Lung (tissue), 12 donors: ENCODE measurements around the gene TNFAIP8. TPM values are rescaled to one million over a fixed set of nuclear protein-coding genes. Genes with fewer than 3 reads are reported as not detected.
A peak's percentile ranks its signal among the peaks of the same experiment; 100 is the strongest.
"Not testable (repeated sequence)": the region's sequence is repeated elsewhere in the genome, so short reads cannot be mapped to it uniquely, and the experiment has no call there.

Experiments used
- ATAC-seq: fragments of 200-7000 bp; cut with Tn5 transposase; one replicate; pipeline ENCODE4 v1.9.1; 2020; ENCODE audit warnings: moderate number of reproducible peaks; ENCODE audit not compliant: insufficient read depth, low FRiP score
- DNase-seq, 3 donors: peaks; one replicate each; pipeline ENCODE4 v3.0.0-alpha.2; 2013 to 2017
- H3K27ac ChIP-seq, 2 donors: one replicate each; pipeline ENCODE4 v1.5.1; 2013; ENCODE audit warnings: mild to moderate bottlenecking in 2 of 2, moderate library complexity in 2 of 2, control low read depth in 1 of 2, inconsistent platforms in 1 of 2, low read depth in 1 of 2, low read length in 1 of 2
- H3K27me3 ChIP-seq, 3 donors: one replicate each; pipeline ENCODE4 v1.5.1; 2013; ENCODE audit warnings: low read length in 2 of 3; ENCODE audit not compliant: control insufficient read depth in 3 of 3, insufficient read depth in 3 of 3
- H3K36me3 ChIP-seq, 4 donors: one replicate each; pipeline ENCODE4 v1.5.1; 2013; ENCODE audit warnings: low read length in 4 of 4, mild to moderate bottlenecking in 1 of 4, moderate library complexity in 1 of 4; ENCODE audit not compliant: control insufficient read depth in 4 of 4, insufficient read depth in 4 of 4
- H3K4me1 ChIP-seq, 5 donors: one replicate each; pipeline ENCODE4 v1.5.1; 2013; ENCODE audit warnings: low read length in 5 of 5, mild to moderate bottlenecking in 2 of 5, moderate library complexity in 1 of 5; ENCODE audit not compliant: control insufficient read depth in 5 of 5, insufficient read depth in 5 of 5
- H3K4me3 ChIP-seq: one replicate; pipeline ENCODE4 v1.5.1; 2013; ENCODE audit warnings: mild to moderate bottlenecking, control low read depth, moderate library complexity
- H3K9ac ChIP-seq, 2 donors: one replicate each; pipeline ENCODE4 v1.5.1; 2013; ENCODE audit warnings: low read length in 2 of 2, control low read depth in 1 of 2; ENCODE audit not compliant: insufficient read depth in 1 of 2
- H3K9me3 ChIP-seq, 4 donors: one replicate each; pipeline ENCODE4 v1.5.1; 2013; ENCODE audit warnings: low read length in 3 of 4, mild to moderate bottlenecking in 1 of 4, moderate library complexity in 1 of 4; ENCODE audit not compliant: control insufficient read depth in 4 of 4, insufficient read depth in 3 of 4
- CTCF ChIP-seq: IDR thresholded peaks from 2 replicates; pipeline ENCODE4 v1.5.1; 2012; ENCODE audit warnings: mild to moderate bottlenecking; ENCODE audit errors: control extremely low read depth, extremely low read depth
- WGBS, 2 donors: extraction: QIAGEN DNeasy Blood & Tissue Kit; methylation state at CpG; one replicate each; pipeline ENCODE4 v1.1.7; 2013; 5-methylcytosine and 5-hydroxymethylcytosine counted together
- polyA plus RNA-seq, 2 donors: library from polyadenylated mRNA; stranded (reverse); fragments of 200-250 nt; gene quantifications; one replicate each; pipeline ENCODE4 v1.2.1, GENCODE V29; 2013
- total RNA-seq, 2 donors: library from RNA; depleted of rRNA in 1 of 2; stranded (reverse); fragments of >200 nt in 1 of 2; gene quantifications; one replicate each; pipeline ENCODE4 v1.2.1, GENCODE V29; 2014 to 2021
- donor health status: control.
- donor health status: control.
- donor health status: Bipolar disorder and iron deficiency.
- donor health status: healthy.
- donor health status: DM: yes; HTN: yes; CAD: no.

TNFAIP8 gene
- total and polyA plus RNA-seq, 4 donors, result 11.5 to 58.9 (median 35.6) TPM

- ATAC-seq (no peak), DNase-seq (no peak)
- 90 to 96% methylated on average over 3 of the region's 3 CpGs for WGBS, 2 donors
- H3K27ac ChIP-seq, result no peak overlapping the region
- H3K36me3 ChIP-seq, result no peaks in the 10 kb centered on the region
- H3K9me3 ChIP-seq, result no peaks in the 10 kb centered on the region
- H3K4me3 ChIP-seq, result no peak overlapping the region
- TF ChIP-seq CTCF, result no peak
- peaks cover 0 to 11% (median 0%) of the 10 kb centered on the region in 5 donors for H3K4me1 ChIP-seq
- no peaks in the 10 kb centered on the region for H3K27me3 ChIP-seq
- no peak overlapping the region for H3K9ac ChIP-seq
Measured at GRCh38 chr5:119426057-119426456, 70.2 kb downstream of the TNFAIP8 start.

GRCh38 chr5:119427060-119427459, 71.2 kb downstream of the TNFAIP8 start:
- no peaks in the 10 kb centered on the region for H3K36me3 ChIP-seq
- H3K9me3 ChIP-seq, result no peaks in the 10 kb centered on the region
- no peak overlapping the region for H3K9ac ChIP-seq
- DNase-seq (no peak), ATAC-seq (no peak)
- H3K27ac ChIP-seq, result no peak overlapping the region
- 48 to 69% methylated on average over 2 of the region's 2 CpGs for WGBS, 2 donors
- H3K4me3 ChIP-seq, result no peak overlapping the region
- H3K27me3 ChIP-seq, result no peaks in the 10 kb centered on the region
- no peak for TF ChIP-seq CTCF
- H3K4me1 ChIP-seq, result peaks cover 0 to 11% (median 0%) of the 10 kb centered on the region in 5 donors

- H3K27me3 ChIP-seq, H3K9ac ChIP-seq, ATAC-seq, H3K27ac ChIP-seq, H3K4me3 ChIP-seq, H3K9me3 ChIP-seq, H3K36me3 ChIP-seq: not testable (repeated sequence)
- peaks cover 0 to 11% (median 0%) of the 10 kb centered on the region in 5 donors for H3K4me1 ChIP-seq
- peak in 2 of 3 donors; percentile 54 to 71 for DNase-seq
- 5 to 13% methylated on average over 4 of the region's 4 CpGs for WGBS, 2 donors
Measured at GRCh38 chr5:119427596-119427995, 71.8 kb downstream of the TNFAIP8 start.

DNA sequence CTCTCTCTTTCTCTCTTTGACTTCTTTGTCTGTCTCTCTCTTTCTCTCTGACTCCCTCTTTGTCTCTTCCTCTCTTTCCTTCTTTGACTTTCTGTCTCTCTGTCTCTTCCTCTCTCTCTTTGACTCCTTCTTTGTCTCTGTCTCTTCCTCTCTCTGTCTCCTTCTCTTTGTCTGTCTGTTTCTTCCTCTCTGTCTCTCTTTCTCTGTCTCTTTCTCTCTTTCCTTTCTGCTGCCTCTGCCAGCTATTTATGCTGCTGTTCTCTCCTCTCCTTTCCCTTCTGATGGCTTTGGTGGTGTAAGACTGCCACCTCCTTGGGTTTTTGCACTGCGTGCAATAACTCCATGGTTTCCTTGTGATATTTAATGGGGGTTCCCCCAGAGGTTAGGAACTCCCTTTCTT, 72.3 kb downstream of the TNFAIP8 start:
- not testable (repeated sequence) for H3K27me3 ChIP-seq, H3K9me3 ChIP-seq, H3K36me3 ChIP-seq, H3K4me3 ChIP-seq, ATAC-seq, H3K9ac ChIP-seq, DNase-seq, H3K27ac ChIP-seq
- 33 to 52% methylated on average over 1 of the region's 1 CpG for WGBS, 2 donors
- H3K4me1 ChIP-seq, result peaks cover 0 to 11% (median 0%) of the 10 kb centered on the region in 5 donors

DNA sequence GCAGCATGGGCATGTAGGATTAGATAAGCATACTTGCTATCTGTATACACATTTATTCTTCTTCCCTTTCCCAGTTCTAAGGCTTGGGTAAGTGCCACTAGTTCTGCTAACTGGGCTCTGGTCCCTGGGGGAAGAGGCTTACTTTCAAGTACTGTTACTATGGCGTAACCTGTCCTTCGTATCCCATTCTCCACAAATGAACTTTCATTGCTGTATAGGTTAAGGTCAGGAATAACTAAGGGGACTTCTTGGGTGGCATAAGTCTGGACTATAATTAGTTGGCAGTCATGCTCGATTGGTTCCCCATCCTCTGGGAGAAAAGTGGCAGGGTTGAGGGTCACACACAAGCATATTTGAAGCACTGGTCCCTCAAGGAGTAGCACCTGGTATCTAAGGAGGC, 72.8 kb downstream of the TNFAIP8 start:
- H3K9me3 ChIP-seq, DNase-seq, H3K36me3 ChIP-seq, H3K27me3 ChIP-seq, H3K9ac ChIP-seq, H3K27ac ChIP-seq, H3K4me3 ChIP-seq, ATAC-seq: not testable (repeated sequence)
- peaks cover 0 to 11% (median 0%) of the 10 kb centered on the region in 5 donors for H3K4me1 ChIP-seq
- 54 to 58% methylated on average over 3 of the region's 3 CpGs for WGBS, 2 donors

DNA sequence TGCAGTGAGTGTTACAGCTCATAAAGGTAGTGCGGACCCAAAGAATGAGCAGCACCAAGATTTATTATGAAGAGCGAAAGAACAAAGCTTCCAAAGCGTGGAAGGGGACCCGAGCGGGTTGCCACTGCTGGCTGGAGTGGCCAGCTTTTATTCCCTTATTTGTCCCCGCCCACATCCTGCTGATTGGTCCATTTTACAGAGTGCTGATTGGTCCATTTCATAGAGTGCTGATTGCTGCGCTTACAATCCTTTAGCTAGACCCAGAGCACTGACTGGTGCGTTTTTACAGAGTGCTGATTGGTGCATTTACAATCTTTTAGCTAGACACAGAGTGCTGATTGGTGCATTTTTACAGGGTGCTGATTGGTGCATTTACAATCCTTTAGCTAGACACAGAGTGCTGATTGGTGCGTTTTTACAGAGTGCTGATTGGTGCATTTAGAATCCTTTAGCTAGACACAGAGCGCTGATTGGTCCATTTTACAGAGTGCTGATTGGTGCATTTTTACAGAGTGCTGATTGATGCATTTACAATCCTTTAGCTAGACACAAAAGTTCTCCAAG, 76.9 kb downstream of the TNFAIP8 start:
- 91% methylated on average over 10 of the region's 10 CpGs for WGBS, 2 donors
- H3K9ac ChIP-seq, DNase-seq, H3K27ac ChIP-seq, H3K4me3 ChIP-seq, H3K4me1 ChIP-seq, ATAC-seq, H3K9me3 ChIP-seq, H3K27me3 ChIP-seq, H3K36me3 ChIP-seq: not testable (repeated sequence)
